H1 (cell line): ENCODE data around the gene TP53BP2. TPM values are rescaled to one million over a fixed set of nuclear protein-coding genes. Genes with fewer than 3 reads are reported as not detected.

Experiments
- CTCF ChIA-PET: fragments of 300-600 bp; sonication (Branson Sonifier 250); formaldehyde crosslinking; loops from one replicate; lab custom pipeline; 2021; ENCODE audit not compliant: partially characterized antibody; lab: Charles Lee
- POLR2A ChIA-PET: fragments of 300-600 bp; sonication (Branson Sonifier 250); formaldehyde crosslinking; loops from one replicate; lab custom pipeline; 2021; ENCODE audit warnings: inconsistent platforms; ENCODE audit not compliant: partially characterized antibody; lab: Charles Lee
- DNase-seq, 2 experiments: peaks; one replicate each; pipeline versions ENCODE4 v3.0.0 to v3.0.0-alpha.2; 2010 to 2022; ENCODE audit warnings: low spot score in 2 of 2, low read depth in 1 of 2, mixed read lengths in 1 of 2
- FAIRE-seq: peaks from 2 replicates; lab custom pipeline; 2011; peaks lifted over from hg19 to GRCh38; lab: Jason Lieb, UNC
- H2AFZ ChIP-seq: 2 replicates; pipeline ENCODE4 v1.8.1; 2012; ENCODE audit warnings: low read length, inconsistent platforms
- H2AK5ac ChIP-seq: 2 replicates; pipeline ENCODE4 v1.6.1; 2013; ENCODE audit warnings: low read depth, low read length
- H2BK120ac ChIP-seq: replicated peaks from 2 replicates; pipeline ENCODE3; 2013; ENCODE audit warnings: low read depth, low read length, inconsistent platforms
- H2BK12ac ChIP-seq: 2 replicates; pipeline ENCODE4 v1.6.1; 2013; ENCODE audit warnings: low read depth, low read length
- H2BK15ac ChIP-seq: 2 replicates; pipeline ENCODE4 v1.6.1; 2013; ENCODE audit warnings: low read length
- H2BK20ac ChIP-seq: 2 replicates; pipeline ENCODE4 v1.6.1; 2013; ENCODE audit warnings: low read length
- H2BK5ac ChIP-seq: 2 replicates; pipeline ENCODE4 v1.6.1; 2013; ENCODE audit warnings: low read depth, low read length
- H3K14ac ChIP-seq: 2 replicates; pipeline ENCODE4 v1.6.1; 2013; ENCODE audit warnings: inconsistent platforms; ENCODE audit not compliant: insufficient read length
- H3K18ac ChIP-seq: 2 replicates; pipeline ENCODE4 v1.6.1; 2013; ENCODE audit warnings: low read length; ENCODE audit errors: extremely low read depth
- H3K23ac ChIP-seq: 2 replicates; pipeline ENCODE4 v1.6.1; 2013; ENCODE audit warnings: inconsistent platforms; ENCODE audit not compliant: insufficient read length
- H3K23me2 ChIP-seq: 2 replicates; pipeline ENCODE4 v1.6.1; 2013; ENCODE audit warnings: low read depth, low read length
- H3K27ac ChIP-seq: 2 replicates; pipeline ENCODE4 v1.6.1; 2011; ENCODE audit warnings: low read depth, low read length, inconsistent platforms
- H3K27me3 ChIP-seq, 4 experiments: replicated peaks in 1 of 4; 1 replicate in 1 of 4; 2 replicates in 3 of 4; pipeline versions ENCODE4 v1.6.1 to v1.8.1; 2011 to 2013; ENCODE audit warnings: low read length in 3 of 4, mild to moderate bottlenecking in 3 of 4, inconsistent platforms in 2 of 4, mixed read lengths in 2 of 4, moderate library complexity in 1 of 4; ENCODE audit not compliant: control insufficient read depth in 3 of 4, insufficient read depth in 3 of 4; ENCODE audit errors: extremely low read depth in 1 of 4
- H3K36me3 ChIP-seq, 4 experiments: 2 replicates each; pipeline versions ENCODE4 v1.6.1 to v1.8.1; 2011 to 2013; ENCODE audit warnings: mild to moderate bottlenecking in 4 of 4, low read length in 3 of 4, moderate library complexity in 2 of 4, control low read depth in 1 of 4, inconsistent platforms in 1 of 4; ENCODE audit not compliant: insufficient read depth in 4 of 4, control insufficient read depth in 2 of 4
- H3K4ac ChIP-seq: replicated peaks from 2 replicates; pipeline ENCODE3; 2013; ENCODE audit warnings: low read length, low read depth, mixed read lengths, inconsistent platforms; ENCODE audit not compliant: insufficient read length
- H3K4me1 ChIP-seq, 4 experiments: replicated peaks in 1 of 4; 1 replicate in 1 of 4; 2 replicates in 3 of 4; pipeline versions ENCODE4 v1.6.1 to v1.8.1; 2011 to 2013; ENCODE audit warnings: low read length in 3 of 4, inconsistent platforms in 2 of 4, mixed read lengths in 1 of 4; ENCODE audit not compliant: insufficient read depth in 4 of 4, control insufficient read depth in 3 of 4
- H3K4me2 ChIP-seq, 2 experiments: 2 replicates each; pipeline versions ENCODE4 v1.6.1 to v1.8.1; 2011 to 2013; ENCODE audit warnings: low read depth in 2 of 2, low read length in 2 of 2, control low read depth in 1 of 2, inconsistent platforms in 1 of 2, mild to moderate bottlenecking in 1 of 2; ENCODE audit not compliant: insufficient read depth in 1 of 2
- H3K4me3 ChIP-seq, 4 experiments: fragments of 200-600, 300-600 bp in 1 of 4; sonication (generic), shearing (Covaris generic), sonication (Bioruptor Twin) in 1 of 4; 2 replicates each; pipeline versions ENCODE4 v1.5.1 to v1.8.1; 2011 to 2016; ENCODE audit warnings: low read length in 4 of 4, low read depth in 3 of 4, control low read depth in 2 of 4, inconsistent platforms in 2 of 4, mild to moderate bottlenecking in 2 of 4, mixed read lengths in 1 of 4, moderate library complexity in 1 of 4; ENCODE audit not compliant: insufficient read depth in 2 of 4; ENCODE audit errors: extremely low read depth in 1 of 4
- H3K56ac ChIP-seq: replicated peaks from 2 replicates; pipeline ENCODE3; 2013; ENCODE audit warnings: low read depth, mild to moderate bottlenecking, mixed read lengths, low read length, inconsistent platforms; ENCODE audit not compliant: insufficient read length
- H3K79me1 ChIP-seq: 2 replicates; pipeline ENCODE4 v1.6.1; 2013; ENCODE audit warnings: low read depth, low read length, control low read depth
- H3K79me2 ChIP-seq, 2 experiments: 2 replicates each; pipeline versions ENCODE4 v1.6.1 to v1.8.1; 2012 to 2013; ENCODE audit warnings: low read length in 2 of 2, mild to moderate bottlenecking in 2 of 2, inconsistent platforms in 1 of 2; ENCODE audit not compliant: insufficient read depth in 2 of 2, control insufficient read depth in 1 of 2
- H3K9ac ChIP-seq, 4 experiments: replicated peaks in 1 of 4; 1 replicate in 1 of 4; 2 replicates in 3 of 4; pipeline versions ENCODE4 v1.6.1 to v1.8.1; 2011 to 2013; ENCODE audit warnings: low read depth in 3 of 4, low read length in 3 of 4, control low read depth in 2 of 4, mild to moderate bottlenecking in 2 of 4, moderate library complexity in 2 of 4, inconsistent platforms in 1 of 4; ENCODE audit errors: extremely low read depth in 1 of 4
- H3K9me3 ChIP-seq, 2 experiments: 2 replicates each; pipeline versions ENCODE4 v1.6.1 to v1.8.1; 2012 to 2013; ENCODE audit warnings: mild to moderate bottlenecking in 2 of 2, moderate library complexity in 2 of 2, control low read depth in 1 of 2, inconsistent platforms in 1 of 2, low read depth in 1 of 2, low read length in 1 of 2, mixed read lengths in 1 of 2; ENCODE audit not compliant: insufficient read depth in 2 of 2
- H4K20me1 ChIP-seq, 2 experiments: replicated peaks in 1 of 2; 2 replicates each; pipeline versions ENCODE3 to v1.8.1; 2011 to 2013; ENCODE audit warnings: inconsistent platforms in 2 of 2, low read length in 2 of 2, mild to moderate bottlenecking in 1 of 2; ENCODE audit not compliant: insufficient read depth in 2 of 2, control insufficient read depth in 1 of 2
- H4K5ac ChIP-seq: 2 replicates; pipeline ENCODE4 v1.6.1; 2013; ENCODE audit warnings: low read length, low read depth, mixed read lengths, inconsistent platforms; ENCODE audit not compliant: insufficient read length
- H4K8ac ChIP-seq: 2 replicates; pipeline ENCODE4 v1.8.0; 2013; ENCODE audit warnings: mild to moderate bottlenecking, moderate library complexity, low read length, inconsistent platforms; ENCODE audit not compliant: insufficient read depth; ENCODE audit errors: extremely low read depth
- H4K91ac ChIP-seq: replicated peaks from 2 replicates; pipeline ENCODE3; 2013; ENCODE audit warnings: low read length, mixed read lengths, inconsistent platforms; ENCODE audit not compliant: insufficient read length
- CEBPB ChIP-seq: IDR thresholded peaks from 2 replicates; pipeline ENCODE4 v1.6.1; 2012; ENCODE audit warnings: low read depth, low read length
- CREB1 ChIP-seq: IDR thresholded peaks from 2 replicates; pipeline ENCODE4 v1.6.1; 2012; ENCODE audit warnings: inconsistent platforms
- SP4 ChIP-seq: IDR thresholded peaks from 2 replicates; pipeline ENCODE4 v1.6.1; 2012; ENCODE audit warnings: low read length, inconsistent platforms
- WGBS, 2 experiments: shearing (Covaris generic) in 1 of 2; methylation state at CpG; one replicate each; pipeline versions ENCODE4 v1.1.6 to v1.1.7; 2013 to 2015; ENCODE audit warnings: low lambda C conversion rate in 2 of 2, mixed read lengths in 2 of 2, inconsistent platforms in 1 of 2, low coverage in 1 of 2, missing lambda C conversion rate in 1 of 2; ENCODE audit not compliant: insufficient replicate concordance in 2 of 2, insufficient coverage in 1 of 2, insufficient read length in 1 of 2; ENCODE audit errors: extremely low coverage in 1 of 2, missing lambda C conversion rate in 1 of 2; 5-methylcytosine and 5-hydroxymethylcytosine counted together
- polyA plus RNA-seq, 7 experiments: library from polyadenylated mRNA; depleted of rRNA in 3 of 7; stranded (reverse) in 5 of 7; unstranded in 2 of 7; fragments of >200 nt in 5 of 7; fragments of 200-250 nt in 2 of 7; gene quantifications; 1 replicate in 5 of 7; 2 replicates in 1 of 7; 4 replicates in 1 of 7; pipeline versions ENCODE4 v1.2.1 to v1.2.3, GENCODE V29; 2011 to 2013; ENCODE audit warnings: missing spikeins in 2 of 7, mixed read lengths in 2 of 7
- total RNA-seq: library from RNA; stranded (reverse); fragmentation: NEBNext Ultra II Directional; extraction: Animal tissue kit (Norgen Biotek cat#: 25700); gene quantifications from 2 replicates; pipeline ENCODE4 v1.2.1, GENCODE V29; 2021
- TF ChIP-seq, protein P1 (sequence below): IDR thresholded peaks from 2 replicates; pipeline ENCODE4 v1.6.1; 2012; ENCODE audit warnings: inconsistent platforms

TP53BP2 gene
- total and polyA plus RNA-seq, 2 of the 8 experiments (the other 6 are each of a cell fraction or from before 2014, with no cell fraction given) = 18.0 to 38.7 TPM

DNA sequence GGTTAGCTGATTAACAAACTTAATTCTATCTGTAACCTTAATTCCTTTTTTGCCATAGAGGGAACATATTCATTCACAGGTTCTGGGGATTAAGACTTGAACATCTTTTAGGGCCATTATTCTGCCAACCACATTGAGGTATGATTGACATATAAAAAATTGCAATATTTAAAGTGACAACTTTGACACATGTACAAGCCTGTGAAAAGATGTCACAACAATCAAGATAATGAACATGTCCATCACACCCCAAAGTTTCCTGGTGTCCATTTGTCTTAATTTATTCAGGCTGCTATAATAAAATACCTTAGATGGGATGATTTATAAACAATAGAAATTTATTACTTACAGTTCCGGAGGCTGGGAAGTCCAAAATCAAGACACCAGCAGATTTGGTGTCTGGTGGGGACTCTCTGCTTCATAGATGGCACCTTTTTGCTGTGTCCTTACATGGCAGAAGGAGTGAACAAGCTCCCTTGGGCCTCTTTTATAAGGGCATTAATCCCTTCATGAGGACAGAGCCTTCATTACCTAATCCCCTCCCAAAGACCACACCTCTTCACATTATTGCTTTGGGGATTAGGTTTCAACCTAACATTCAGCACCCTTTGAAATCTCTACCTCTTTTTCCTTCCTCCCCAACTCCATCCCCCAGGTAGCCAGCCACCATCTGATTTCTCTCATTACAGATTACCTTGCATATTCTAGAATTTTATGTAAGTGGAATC is 33.0 kb upstream of the TP53BP2 start:
- Histone ChIP-seq H3K56ac (no peak overlapping the region), H2BK5ac (no peak overlapping the region), H3K4me1 (no peaks in the 10 kb centered on the region), H4K8ac (no peak overlapping the region), H2BK12ac (no peak overlapping the region), H3K23ac (no peak overlapping the region), H3K36me3 (no peaks in the 10 kb centered on the region), H3K18ac (no peak overlapping the region), H4K91ac (no peak overlapping the region), H4K5ac (no peak overlapping the region), H3K79me1 (no peaks in the 10 kb centered on the region), H2AFZ (no peak overlapping the region), H3K14ac (no peak overlapping the region), H2AK5ac (no peak overlapping the region), H3K23me2 (no peaks in the 10 kb centered on the region), H3K4ac (no peak overlapping the region), H3K9ac (no peak overlapping the region), H2BK15ac (no peak overlapping the region), H3K79me2 (no peaks in the 10 kb centered on the region), H2BK20ac (no peak overlapping the region), H3K4me2 (no peak overlapping the region), H3K4me3 (no peak overlapping the region), H3K9me3 (peaks cover 0 to 8% of the 10 kb centered on the region in 2 experiments; a peak in 2 of 4 replicates), H2BK120ac (no peak overlapping the region), H3K27me3 (no peaks in the 10 kb centered on the region), H3K27ac (no peak overlapping the region), H4K20me1 (no peaks in the 10 kb centered on the region)
- WGBS, 2 experiments = 76% methylated on average over 1 of the region's 1 CpG; no CpG with 5 or more reads in 1 of the 2 experiments
- DNase-seq (no peak), FAIRE-seq (no peak)
- TF ChIP-seq SP4 = no peak
- no peak for TF ChIP-seq CEBPB
- TF ChIP-seq CREB1 = no peak
- TF ChIP-seq, protein P1, sequence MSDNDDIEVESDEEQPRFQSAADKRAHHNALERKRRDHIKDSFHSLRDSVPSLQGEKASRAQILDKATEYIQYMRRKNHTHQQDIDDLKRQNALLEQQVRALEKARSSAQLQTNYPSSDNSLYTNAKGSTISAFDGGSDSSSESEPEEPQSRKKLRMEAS = no peak
- ChIA-PET POLR2A (interaction anchor here (2.2 kb wide), 1 partner anchor 33 kb away, joined by 6 read pairs; the partner anchor contains the start of gene TP53BP2), CTCF (no interaction called here)
